Inferior parietal cortex (tissue), 1 donor: Measurements from ENCODE around the gene CAMP.
A peak's percentile ranks its signal among the peaks of the same experiment; 100 is the strongest.

Source experiments
- DNase-seq: peaks from one replicate; pipeline ENCODE4 v3.0.0-alpha.2; 2016; ENCODE audit errors: extremely low spot score

CAMP gene

DNA sequence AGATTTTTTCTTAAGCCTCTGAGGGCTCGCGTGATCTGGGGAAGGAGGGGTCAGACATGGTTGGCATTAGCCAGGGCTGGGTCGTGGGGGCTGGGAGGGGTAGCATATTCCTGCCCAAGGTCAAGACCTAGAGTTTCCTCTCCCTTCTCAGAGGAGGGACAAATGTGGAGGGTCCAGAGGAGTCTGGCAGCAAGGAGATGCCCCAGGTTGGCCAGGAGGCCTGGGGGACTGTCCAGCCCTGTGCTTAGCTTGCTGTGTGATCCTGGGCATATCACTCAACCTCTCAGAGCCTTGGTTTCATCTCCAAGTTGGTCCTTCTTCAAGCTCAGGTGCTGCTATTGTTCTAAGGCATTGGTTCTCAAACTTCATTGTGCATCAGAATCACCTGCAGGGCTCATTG is 9.1 kb upstream of the CAMP start:
- DNase-seq, result no peak

DNA sequence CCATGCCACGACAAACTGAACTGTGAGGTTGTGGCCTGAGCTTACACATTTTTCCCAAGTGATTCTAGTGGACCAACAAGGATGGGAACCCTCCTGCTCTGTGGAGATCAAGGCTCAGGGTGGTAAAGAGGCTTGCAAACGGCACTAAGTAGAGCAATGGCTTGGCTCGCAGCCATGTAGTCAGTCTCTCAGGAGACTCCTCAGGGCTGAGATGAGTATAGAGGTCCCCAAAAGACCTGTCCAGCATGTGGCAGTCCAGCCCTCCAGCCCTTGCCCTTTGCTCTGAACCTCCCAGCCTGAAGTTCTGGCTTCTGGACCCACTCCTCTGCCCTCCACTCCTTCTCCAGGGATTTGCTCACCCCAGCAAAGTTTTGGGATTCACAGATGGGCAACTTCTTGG is 8.3 kb upstream of the CAMP start:
- no peak for DNase-seq

DNA sequence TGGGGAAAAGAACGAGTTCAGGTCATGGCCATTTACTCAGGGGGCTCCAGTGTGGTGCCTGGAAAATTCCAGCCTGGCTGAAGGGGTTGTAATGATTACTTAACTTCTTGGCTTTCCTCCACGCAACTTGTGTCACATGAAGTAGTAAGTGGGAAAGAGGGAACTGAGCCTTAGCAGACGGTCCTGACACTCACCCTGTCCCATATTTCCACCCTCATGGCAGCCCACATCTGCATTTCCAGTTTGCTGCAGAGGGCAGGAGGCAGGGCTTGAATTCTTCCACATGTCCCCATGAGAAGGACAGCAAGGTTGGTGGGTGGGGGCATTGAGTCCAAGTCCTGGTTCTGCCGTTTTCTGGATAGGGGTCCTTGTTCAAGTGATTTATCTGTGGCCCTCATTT is 7.8 kb upstream of the CAMP start:
- DNase-seq, result no peak

DNA sequence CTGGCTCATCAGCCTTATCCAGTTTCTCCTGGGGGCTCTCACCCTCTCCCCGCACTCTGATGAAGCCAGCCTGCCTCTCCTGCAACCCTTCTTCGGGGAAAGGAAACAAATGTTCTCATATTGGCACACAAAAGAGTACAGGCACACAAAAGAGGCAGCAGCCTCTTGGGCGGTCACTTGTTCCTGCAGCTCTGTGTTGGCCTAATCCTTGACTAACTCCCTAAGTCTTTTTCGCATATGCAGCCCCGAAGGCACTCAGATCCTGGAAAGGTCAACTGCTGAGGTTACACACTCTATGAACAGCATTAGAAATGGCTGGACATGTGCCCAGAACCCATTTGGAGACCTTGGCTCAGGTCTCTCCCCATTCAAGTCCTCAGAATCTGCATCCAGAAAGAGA is 7.4 kb upstream of the CAMP start:
- DNase-seq, result peak; percentile 15

DNA sequence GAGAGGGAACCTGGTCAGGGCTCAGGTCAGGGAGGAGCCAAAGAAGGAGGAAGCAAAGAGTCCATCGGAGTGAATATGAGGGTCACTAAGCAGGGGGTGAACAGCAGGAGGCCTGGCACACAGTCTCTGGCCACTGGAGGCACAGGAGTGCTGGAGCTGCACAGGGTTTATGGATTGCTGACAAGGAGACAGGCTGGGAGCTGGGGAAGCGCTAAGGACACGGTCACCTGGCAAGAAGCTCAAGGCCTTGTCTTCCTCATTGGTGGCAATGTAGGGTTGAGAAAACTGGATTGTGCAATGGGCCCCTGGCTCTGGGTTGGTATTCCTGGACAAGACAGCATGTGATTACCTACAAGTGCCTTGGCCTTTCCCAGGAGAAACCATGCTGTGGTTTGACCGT is 5.8 kb upstream of the CAMP start:
- DNase-seq, result no peak

DNA sequence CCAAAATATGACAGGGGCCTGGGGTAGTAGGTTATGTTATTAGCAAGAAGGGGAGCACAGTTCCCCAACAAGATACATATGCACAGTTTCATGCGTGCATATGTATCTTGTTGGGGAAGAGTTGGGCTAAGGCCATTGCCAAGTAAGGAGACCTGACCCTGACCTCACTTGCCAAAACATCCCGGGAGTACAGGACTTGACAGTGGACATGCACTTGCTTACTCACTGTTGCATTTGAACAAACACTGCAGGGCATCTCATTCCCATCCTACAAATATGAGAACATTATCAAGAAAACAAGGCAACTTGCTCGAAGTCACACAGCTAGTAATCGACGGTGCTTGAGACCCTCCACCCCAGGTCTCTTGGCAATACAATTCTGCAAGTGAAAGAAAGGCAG is 4.8 kb upstream of the CAMP start:
- DNase-seq, result no peak

DNA sequence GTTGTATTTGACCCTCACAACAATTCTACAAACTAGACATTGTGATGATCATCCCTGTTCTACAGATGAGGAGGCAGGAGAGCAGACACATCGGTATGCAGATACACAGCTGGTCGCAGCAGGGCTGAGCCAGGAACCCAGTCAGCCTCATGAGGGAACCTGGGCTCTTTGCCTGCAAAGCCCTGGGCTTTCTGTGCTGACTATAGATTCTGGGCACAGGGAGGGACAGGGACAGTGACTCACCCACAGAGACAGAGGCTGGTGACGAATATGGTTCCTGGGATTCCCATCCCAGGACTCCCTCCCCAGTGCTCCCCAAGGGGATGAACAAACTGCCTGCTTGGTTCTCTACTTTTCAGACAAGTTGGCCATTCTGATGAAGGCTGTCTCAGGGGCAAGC is 3.8 kb upstream of the CAMP start:
- DNase-seq, result no peak

DNA sequence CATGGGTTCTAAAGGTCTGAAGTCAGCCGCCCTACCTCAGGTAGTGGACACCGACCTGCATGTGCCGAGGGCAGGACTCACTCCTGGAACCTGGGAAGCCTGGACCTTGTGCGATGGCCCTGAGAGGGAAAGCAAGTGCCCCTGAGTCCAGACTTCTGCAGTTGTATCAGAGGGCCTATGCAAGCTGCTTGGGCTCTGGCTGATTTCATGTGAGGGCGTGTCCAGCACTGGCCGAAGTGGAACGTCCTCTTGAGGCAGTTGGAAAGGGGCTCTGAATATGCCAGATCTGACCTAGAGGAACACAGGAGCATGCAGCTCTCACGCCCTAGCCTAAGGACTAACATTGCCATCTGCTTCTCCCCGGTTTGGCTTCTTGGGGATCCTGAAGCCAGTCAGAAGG is 2.5 kb upstream of the CAMP start:
- DNase-seq, result no peak

DNA sequence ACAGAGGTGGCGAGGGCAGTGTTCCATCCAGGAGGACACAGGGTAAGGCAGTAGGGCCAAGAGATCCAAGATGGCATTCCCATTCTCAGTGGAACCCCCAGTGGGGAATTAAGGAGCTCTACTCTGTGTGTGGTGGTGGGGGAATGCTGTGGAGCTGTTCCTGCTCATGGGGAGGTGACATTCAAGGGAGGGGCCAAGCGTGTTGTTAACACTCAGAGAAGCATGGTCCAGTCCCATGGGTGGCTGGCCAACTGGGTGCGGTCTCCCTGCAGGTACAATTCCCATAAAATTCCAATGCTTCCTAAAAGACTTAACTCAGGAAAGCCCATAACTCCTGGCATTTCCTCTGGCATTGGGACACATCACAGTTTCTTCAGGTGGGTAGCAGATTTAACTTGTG is 2.3 kb downstream of the CAMP start:
- no peak for DNase-seq

DNA sequence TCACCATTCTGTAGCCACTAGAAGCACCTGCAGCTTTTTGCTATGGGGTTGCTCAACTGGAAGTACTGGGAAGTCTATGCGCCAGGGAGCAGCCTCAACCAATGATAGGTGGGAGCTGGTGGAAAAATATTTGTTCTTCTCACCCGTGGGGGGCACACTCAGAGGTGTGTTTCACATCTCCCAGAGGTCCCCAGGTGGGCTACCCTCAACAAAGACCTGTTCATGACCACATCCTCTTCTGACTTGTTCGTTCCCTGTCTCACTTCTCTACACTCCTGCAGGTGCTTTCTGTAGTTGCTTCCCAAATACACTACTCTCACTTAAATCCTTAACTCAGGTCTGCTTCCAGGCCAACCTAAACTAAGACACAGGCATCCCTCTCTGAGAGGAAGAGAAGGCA is 3.6 kb downstream of the CAMP start:
- DNase-seq, result no peak

DNA sequence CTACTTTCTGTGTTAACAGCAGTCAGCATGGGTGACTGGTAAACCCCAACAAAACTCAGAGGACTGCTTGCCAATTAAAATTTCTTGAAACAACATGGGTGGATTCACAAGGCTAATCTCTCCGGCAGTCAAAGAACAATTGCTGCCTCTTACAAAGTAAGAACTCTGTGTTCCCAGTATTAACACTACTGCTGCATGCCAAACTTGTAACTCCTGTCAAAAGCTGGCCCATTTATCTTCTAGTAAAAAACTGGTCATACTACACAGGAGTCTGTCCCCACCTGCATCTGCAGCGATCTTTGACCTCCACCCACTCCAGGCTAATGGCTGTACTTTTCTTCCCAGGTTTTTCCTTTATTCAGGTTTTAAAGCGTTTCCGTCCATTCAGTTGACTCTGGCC is 8.9 kb downstream of the CAMP start:
- DNase-seq, result no peak

DNA sequence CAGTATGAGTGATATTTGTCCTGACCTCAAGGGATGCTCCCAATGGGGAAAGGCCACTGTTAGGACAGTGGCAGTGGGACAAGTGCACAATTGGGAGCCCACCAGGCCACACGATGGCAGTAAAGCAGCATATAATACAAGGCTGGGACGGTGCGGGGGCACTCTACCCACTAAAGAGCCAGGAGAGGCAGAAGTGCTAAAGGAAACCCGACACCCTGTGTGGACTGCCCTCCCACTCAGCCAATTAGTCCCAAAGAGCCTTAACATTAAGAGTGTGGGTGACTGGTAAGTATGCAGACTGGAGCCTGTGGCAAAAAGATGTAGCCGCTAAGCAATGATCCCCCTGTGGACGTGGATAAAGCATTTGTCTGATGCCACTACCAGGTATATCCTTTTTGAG is 9.4 kb downstream of the CAMP start:
- DNase-seq, result peak; percentile 86

DNA sequence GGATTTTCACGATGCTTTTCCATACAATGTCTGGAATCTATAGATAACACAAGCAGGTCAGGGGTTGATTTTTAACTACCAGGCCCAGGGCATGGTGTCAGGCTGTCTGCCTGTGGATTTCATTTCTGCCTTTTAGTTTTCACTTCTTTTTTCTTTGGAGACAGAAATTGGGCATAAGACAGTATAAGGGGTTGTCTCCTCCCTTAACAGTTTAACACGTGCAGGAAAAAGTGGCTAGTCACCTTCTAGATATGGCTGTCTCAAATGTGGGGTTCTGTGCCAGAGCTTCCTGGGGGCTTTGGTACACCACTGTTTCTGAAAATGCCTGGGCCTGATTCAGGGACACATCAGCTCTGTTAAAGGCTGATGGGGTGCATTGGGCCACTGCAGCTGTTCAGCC is 10.2 kb downstream of the CAMP start:
- DNase-seq, result no peak

DNA sequence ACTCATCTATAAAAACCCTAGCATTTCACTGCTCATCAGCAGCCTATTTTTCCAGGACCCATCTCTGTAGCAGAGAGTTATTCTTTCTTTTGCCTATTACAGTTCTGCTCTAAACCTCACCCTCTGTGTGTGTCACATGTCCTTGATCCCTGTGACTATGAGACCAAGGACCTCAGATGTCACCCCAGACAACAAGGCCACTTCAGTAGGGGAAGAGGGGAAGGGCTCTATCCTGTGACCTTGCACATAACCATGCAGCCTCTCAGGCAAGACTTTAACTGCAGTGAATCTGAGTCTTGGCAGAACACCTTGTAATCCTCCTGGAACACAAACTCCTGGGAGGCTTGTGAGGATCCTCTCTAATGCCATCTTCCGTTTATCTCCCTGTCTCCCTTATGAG is 13.2 kb downstream of the CAMP start:
- no peak for DNase-seq

DNA sequence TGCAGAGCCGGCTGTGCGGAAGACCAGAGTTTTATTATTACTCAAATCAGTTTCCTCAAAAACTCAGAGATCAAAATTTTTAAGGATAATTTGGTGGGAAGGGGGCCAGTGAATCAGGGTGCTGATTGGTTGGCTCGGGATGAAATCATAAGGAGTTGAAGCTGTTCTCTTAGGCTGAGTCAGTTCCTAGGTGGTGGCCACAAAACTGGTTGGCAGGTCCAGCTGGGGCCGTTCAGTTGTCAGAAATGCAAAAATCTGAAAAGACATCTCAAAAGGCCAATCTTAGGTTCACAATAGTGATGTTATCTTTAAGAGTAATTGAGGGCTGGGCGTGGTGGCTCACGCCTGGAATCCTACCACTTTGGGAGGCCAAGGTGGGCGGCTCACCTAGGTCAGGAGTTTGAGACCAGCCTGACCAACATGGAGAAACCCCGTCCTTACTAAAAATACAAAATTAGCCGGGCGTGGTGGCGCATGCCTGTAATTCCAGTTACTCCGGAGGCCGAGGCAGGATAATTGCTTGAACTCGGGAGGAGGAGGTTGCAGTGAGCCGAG is 15.3 kb downstream of the CAMP start:
- DNase-seq, result no peak

DNA sequence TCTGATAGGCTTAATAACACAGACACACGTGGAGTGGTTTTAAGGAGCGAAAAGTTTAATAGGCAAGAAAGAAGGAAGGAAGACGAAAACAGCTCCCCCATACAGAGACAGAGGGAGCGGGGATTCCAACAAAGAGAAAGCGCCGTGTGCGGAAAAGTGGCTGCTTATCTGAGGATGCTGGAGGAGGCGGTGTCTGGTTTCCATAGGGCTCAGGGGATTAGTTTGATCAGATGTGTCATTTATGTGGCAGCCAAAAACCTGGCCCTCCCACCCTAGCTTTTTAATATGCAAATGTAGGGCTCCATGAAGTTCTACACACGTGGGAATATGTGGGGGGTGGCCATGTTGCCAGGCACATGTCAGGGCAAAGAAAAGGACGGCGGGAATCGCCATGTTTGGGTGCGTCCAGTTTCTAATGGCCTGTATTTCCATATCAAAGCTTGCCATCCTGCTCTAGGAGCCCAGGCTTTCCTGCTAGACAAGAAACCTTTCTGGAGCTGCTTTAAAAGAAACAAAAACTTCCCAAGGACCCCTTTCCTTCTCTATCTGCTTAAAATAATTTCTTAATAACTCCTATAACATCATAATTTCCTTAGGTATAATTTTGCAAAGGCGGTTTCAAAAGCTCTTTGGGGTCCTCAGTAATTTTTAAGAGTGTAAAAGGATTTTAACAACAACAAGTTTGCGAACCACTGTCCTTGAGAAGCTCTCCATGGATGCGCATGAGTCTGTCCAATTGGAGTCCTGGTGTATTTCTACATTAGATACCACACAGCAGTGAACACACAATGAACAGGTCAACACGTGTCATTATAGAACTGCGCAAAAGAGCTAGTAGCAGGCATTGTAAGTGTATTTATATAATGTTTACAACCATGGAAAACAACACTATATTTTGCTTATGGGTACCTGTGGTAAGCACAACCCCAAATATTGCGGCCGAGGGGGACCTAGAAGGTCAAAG is 17.0 kb downstream of the CAMP start:
- DNase-seq, result no peak

DNA sequence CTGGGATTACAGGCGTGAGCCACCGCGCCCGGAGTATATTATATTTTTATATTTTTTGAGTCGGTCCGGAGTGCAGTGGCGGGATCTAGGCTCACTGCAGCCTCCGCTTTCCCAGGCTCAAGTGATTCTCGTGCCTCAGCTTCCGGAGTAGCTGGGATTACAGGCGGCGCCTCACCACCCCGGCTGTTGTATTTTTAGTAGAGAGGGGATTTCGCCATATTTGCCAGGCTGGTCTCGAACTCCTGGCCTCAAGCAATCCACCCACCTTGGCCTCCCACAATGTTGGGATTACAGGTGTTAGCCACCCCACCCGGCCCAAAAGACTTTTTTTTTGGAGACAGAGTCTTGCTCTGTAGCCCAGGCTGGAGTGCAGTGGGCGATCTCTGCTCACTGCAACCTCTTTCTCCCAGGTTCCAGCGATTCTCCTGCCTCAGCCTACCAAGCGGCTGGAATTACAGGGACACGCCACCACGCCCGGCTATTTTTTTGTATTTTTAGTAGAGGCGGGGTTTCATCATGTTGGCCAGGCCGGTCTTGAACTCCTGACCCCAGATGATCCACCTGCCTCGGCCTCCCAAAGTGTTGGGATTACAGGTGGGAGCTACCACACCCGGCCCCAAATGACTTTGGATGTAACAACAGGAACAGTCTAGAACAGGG is 18.6 kb downstream of the CAMP start:
- no peak for DNase-seq

DNA sequence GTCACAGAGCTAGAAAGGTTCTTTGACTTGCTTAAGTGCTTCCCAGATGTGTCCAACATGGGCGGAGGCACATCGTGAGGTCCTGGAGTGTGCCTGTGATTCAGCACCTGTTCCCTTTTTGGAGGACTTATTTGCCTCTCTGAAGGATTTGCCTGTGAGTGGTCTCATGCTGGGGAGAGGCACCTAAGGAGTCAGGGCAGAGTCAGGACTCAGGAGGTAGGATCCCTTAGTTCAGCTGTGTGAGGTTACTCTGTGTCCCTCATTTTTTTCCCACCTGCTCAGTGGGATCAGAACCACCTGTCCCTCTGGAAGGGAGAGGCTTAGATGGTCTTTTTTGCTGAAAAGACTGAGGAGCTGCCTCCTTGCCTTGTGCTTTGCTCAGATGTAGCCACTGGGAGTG is 20.6 kb downstream of the CAMP start:
- DNase-seq, result no peak

DNA sequence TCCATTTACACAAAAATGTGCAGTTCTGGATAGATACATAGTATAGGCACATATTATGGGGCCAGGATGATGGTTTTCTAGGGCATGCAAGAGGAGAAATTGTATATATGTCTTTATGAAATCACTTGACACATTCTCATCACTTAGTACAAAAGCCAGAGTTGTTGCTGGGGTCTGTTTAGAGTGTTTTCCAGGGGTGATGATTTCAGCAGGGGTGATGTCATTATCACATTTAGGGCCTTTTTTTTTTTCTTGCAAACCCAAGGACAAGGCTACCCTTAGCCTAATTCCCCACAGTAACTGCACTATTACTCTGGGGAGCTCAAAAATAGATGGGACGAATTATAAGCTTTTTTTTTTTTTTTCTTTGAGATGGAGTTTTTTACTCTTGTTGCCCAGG is 21.2 kb downstream of the CAMP start:
- no peak for DNase-seq

DNA sequence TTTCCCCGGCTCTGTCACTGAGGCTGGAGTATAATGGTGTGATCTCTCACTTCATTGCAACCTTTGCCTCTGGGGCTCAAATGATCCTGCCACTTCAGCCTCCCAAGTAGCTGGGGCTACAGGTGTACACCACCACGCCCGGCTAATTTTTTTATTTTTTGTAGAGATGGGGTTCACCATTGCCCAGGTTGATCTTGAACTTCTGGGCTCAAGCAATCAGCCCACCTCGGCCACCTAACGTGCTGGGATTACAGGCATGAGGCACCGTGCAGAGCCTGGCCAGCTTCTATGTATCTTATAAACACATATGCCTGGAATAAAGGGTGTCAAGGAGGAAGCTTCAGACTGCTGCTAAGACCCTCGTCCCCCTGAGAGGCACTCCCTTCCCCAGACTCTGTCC is 21.8 kb downstream of the CAMP start:
- no peak for DNase-seq

DNA sequence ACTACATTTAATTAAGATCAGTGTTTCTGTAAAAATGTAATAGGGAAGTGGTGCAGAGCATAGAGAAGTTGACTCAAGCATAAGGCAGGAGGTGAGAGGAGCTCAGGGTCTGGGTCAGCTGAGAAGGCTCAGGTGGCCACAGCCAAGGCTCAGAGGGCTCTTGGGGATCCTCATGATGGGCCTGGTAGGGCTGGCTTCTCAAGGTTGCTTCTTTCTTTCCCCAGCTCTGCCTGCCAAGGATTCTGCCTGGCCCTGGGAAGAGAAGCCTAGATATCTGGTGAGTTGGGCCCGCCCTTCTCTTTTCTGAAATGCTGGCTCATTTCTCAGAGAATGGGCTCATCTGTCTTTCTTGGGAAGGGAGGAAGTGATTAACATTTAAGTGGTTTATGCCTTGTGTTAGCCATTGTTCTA is 24.1 kb downstream of the CAMP start:
- DNase-seq, result no peak

DNA sequence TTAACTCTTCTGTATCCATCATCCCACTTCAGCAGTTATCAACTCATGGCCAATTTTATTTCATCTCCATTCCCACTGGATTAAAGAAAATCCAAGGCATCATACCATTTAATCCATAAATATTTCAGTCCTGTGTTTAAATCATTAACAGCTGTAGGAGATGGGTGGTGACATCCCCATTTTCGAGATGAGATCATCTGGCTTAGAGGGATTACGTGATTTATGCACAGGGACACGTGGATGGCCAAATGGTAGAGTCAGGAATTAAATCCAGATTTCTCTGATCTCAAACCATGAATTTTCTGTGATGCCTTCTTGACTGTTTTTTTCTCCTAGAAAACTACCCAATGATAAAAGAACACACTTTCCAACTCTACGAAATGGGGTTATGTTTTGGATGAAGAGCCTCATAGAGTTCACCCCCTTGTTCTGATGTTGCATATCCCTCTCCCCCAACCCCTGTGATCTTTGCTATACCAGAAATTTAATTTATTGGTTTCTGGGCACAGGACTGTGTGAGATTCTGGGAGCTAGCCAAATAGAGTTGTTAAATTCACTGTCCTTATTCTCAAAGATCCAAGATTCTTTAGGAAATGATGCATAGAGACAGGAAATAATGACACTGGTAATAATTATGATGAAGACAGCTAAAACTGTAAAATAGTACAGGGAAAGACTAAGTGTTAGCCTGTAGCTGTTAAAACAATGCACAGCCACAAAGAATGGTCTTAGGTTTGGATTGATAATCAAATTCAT is 25.0 kb downstream of the CAMP start:
- DNase-seq, result no peak
